ENCODE results near the gene ULK3.
"Not testable (repeated sequence)": the region's sequence is repeated elsewhere in the genome, so short reads cannot be mapped to it uniquely, and the experiment has no call there.

Gene ULK3

GRCh38 chr15:74888716-74889115 lies 45.8 kb upstream of the ULK3 start:
- no peak for TF ChIP-seq CTCF (IDR thresholded peaks at IDR 0.05; ENCODE audit: extremely low read depth, insufficient read depth, missing control alignments)
- DNase-seq (ENCODE audit: low spot score) = no peak
- in situ Hi-C loops (cut with MboI; ENCODE audit: low pct_unique_long_range_greater_than_20kb, low sequenced_read_pairs, unreplicated experiment) = no loop called here

- in situ Hi-C loops (cut with MboI; ENCODE audit: low pct_unique_long_range_greater_than_20kb, low sequenced_read_pairs, unreplicated experiment); DNase-seq (ENCODE audit: low spot score): not testable (repeated sequence)
Observed at GRCh38 chr15:74887537-74888193, 44.7 kb upstream of the ULK3 start.

GRCh38 chr15:74885461-74885860 lies 42.5 kb upstream of the ULK3 start:
- DNase-seq (ENCODE audit: low spot score) = no peak
- in situ Hi-C loops (cut with MboI; ENCODE audit: low pct_unique_long_range_greater_than_20kb, low sequenced_read_pairs, unreplicated experiment) = no loop called here
- TF ChIP-seq CTCF (IDR thresholded peaks at IDR 0.05; ENCODE audit: extremely low read depth, insufficient read depth, missing control alignments) = no peak

- in situ Hi-C loops (cut with MboI; ENCODE audit: low pct_unique_long_range_greater_than_20kb, low sequenced_read_pairs, unreplicated experiment) = no loop called here
- no peak for TF ChIP-seq CTCF (IDR thresholded peaks at IDR 0.05; ENCODE audit: extremely low read depth, insufficient read depth, missing control alignments)
- DNase-seq (ENCODE audit: low spot score) = no peak
Observed at GRCh38 chr15:74884428-74885223, 41.7 kb upstream of the ULK3 start.

GRCh38 chr15:74882528-74882927 lies 39.6 kb upstream of the ULK3 start:
- no peak for TF ChIP-seq CTCF (IDR thresholded peaks at IDR 0.05; ENCODE audit: extremely low read depth, insufficient read depth, missing control alignments)
- no peak for DNase-seq (ENCODE audit: low spot score)
- in situ Hi-C loops (cut with MboI; ENCODE audit: low pct_unique_long_range_greater_than_20kb, low sequenced_read_pairs, unreplicated experiment) = no loop called here

- no peak for DNase-seq (ENCODE audit: low spot score)
- TF ChIP-seq CTCF (IDR thresholded peaks at IDR 0.05; ENCODE audit: extremely low read depth, insufficient read depth, missing control alignments) = no peak
- in situ Hi-C loops (cut with MboI; ENCODE audit: low pct_unique_long_range_greater_than_20kb, low sequenced_read_pairs, unreplicated experiment) = no loop called here
Observed at GRCh38 chr15:74878273-74878672, 35.3 kb upstream of the ULK3 start.

- TF ChIP-seq CTCF (IDR thresholded peaks at IDR 0.05; ENCODE audit: extremely low read depth, insufficient read depth, missing control alignments) = no peak
- in situ Hi-C loops (cut with MboI; ENCODE audit: low pct_unique_long_range_greater_than_20kb, low sequenced_read_pairs, unreplicated experiment) = no loop called here
- no peak for DNase-seq (ENCODE audit: low spot score)
Observed at GRCh38 chr15:74873756-74874424, 30.9 kb upstream of the ULK3 start.

All from GM13977 (cell line).